Stimulated activated CD8-positive, alpha-beta memory T cell treated with anti-CD3 and anti-CD28 coated beads, Interleukin-4, amount 100 ng/mL, for 48 hours (primary cell): ENCODE results near the gene RBM10.

Source experiments
- DNase-seq: peaks from one replicate; pipeline ENCODE4 v3.0.0-alpha.2; 2020

The RBM10 gene

DNA sequence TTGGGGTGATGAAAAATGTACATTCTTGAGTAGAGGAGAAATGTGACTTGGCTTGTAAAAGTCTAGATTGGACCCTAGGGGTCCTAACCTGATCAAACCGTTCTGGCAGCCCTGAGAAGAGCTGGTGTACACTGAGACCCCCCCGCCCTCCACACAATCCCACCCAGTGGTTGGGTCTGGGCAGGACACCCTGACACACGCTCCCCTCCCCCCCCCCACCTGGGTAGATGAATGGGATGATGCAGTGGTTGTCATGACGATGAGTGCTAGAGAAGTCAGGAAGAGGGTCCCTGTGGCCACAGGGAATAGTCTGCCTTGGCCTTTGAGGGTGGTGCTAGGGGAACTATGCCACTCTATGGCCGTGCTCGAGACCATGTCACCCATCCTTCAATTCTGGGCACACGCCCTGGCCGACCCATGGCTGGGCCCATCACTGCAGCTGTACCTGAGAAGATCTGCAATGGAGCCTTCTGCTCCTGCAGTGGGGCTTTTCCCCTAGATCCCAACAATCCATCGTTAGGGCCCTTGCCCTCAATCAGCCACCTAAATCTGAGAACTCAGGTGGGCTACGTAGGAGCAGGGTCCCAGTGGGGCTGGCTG, 77.8 kb downstream of the RBM10 start:
- no peak for DNase-seq

DNA sequence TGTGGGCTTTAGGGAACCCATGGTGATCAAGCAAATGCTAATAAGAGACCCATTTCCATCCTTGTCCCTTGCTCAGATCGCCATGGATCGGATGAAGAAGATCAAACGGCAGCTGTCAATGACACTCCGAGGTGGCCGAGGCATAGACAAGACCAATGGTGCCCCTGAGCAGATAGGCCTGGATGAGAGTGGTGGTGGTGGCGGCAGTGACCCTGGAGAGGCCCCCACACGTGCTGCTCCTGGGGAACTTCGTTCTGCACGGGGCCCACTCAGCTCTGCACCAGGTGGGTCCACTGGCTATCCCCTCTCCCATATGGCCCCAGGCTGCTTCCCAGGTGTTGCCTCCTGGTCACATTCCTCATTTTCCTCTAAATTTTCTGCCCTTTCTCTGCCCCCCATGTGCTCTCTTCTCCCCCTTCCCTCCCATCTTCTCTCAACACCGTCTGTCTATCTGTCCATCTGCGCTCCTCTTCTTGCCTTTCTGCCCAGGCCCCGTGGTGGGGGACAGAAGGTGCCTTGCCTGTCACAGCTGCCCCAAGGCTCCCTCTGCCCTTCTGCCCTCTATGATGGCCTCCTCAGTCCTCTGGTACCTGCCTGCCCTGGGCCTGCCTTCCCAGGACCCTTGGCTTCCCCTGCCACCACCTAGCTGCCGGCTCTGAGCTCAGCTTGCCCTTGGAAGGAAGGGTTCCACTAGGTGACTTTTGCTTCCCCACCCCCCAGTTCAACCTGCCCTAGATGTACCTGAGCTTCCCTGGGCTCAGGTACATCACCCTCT, 78.6 kb downstream of the RBM10 start:
- DNase-seq: no peak

DNA sequence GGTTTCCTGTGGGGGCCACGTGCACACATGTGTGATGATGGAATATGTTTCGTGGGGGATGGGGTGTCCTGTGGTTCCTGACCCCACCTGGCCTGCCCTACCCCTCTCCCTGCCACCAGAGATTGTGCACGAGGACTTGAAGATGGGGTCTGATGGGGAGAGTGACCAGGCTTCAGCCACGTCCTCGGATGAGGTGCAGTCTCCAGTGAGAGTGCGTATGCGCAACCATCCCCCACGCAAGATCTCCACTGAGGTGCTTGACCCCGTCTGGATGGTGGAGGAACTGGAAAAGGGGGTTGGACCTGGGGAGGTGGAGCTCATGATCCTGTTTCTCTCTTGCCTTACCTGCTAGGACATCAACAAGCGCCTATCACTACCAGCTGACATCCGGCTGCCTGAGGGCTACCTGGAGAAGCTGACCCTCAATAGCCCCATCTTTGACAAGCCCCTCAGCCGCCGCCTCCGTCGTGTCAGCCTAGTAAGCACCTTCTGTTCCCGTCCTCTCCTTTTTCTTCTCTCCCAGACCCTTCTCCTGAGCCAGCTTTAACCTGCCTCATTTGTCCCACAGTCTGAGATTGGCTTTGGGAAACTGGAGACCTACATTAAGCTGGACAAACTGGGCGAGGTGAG, 79.4 kb downstream of the RBM10 start:
- no peak for DNase-seq

GRCh38 chrX:47224896-47225290, 79.9 kb downstream of the RBM10 start:
- DNase-seq: no peak

DNA sequence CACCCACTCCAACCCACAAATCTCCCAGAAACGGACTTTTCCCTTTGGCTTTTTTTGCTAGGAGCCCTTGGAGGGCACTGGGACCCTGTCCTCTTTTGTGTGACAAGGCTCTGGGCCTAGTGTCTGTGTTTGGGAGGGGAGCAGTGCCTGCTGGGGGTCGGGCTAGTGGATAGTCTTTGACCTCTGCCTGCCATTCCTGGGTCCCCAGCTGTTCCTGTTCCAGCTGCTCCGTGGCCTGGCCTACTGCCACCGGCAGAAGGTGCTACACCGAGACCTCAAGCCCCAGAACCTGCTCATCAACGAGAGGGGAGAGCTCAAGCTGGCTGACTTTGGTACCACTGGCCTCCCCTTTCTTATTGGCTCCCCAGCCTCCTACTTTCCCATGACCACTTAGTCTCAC, 81.0 kb downstream of the RBM10 start:
- no peak for DNase-seq

GRCh38 chrX:47226531-47227333, 81.7 kb downstream of the RBM10 start:
- DNase-seq: no peak

DNA sequence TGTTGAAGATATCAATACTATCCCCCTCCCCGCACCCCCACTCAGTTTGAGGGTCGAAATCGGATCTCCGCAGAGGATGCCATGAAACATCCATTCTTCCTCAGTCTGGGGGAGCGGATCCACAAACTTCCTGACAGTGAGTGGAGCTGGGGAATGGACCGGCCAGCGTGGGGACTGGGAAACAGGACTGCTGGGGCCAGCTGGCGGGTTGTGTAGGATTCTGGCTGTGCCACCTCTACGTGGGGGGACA, 82.2 kb downstream of the RBM10 start:
- DNase-seq: no peak

- no peak for DNase-seq
Measured at GRCh38 chrX:47228550-47229270, 83.7 kb downstream of the RBM10 start.

- no peak for DNase-seq
Measured at GRCh38 chrX:47229427-47229826, 84.4 kb downstream of the RBM10 start.

DNA sequence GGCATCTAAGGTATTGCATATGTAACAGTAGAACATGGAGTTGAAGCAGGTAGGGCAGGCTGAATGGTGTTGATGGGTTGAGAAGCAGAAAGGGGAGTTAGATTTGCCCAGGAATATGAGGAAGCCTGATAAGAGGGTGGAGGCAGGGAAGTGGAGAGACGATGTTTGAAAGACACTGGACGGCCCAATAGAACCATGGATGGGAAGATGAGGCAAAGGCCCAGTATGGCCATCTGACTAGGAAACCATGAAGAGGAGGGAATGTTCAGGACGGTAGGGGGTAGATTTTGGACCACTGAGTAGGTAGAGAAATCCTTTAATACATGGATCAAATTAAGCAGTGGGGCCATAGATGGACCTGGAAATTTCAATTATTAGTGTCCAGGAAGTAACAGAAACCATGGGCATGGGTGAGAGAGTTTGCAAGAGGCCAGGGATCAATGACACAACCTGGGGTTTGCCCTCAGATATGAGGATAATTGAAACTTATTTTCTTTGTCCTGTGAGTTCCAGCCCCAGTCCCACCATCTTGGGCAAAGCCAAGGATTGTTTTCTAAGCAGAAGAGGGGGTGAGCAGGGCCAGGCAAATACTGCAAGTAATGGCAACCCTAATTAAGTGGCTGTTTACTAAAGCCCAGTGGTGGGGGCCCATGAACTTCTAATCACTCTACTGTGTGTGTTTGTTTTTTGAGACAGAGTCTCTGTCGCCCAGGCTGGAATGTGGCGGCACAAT, 85.3 kb downstream of the RBM10 start:
- no peak for DNase-seq

GRCh38 chrX:47231167-47231566, 86.1 kb downstream of the RBM10 start:
- DNase-seq: no peak

- DNase-seq: no peak
Measured at GRCh38 chrX:47232197-47232802, 87.3 kb downstream of the RBM10 start.

DNA sequence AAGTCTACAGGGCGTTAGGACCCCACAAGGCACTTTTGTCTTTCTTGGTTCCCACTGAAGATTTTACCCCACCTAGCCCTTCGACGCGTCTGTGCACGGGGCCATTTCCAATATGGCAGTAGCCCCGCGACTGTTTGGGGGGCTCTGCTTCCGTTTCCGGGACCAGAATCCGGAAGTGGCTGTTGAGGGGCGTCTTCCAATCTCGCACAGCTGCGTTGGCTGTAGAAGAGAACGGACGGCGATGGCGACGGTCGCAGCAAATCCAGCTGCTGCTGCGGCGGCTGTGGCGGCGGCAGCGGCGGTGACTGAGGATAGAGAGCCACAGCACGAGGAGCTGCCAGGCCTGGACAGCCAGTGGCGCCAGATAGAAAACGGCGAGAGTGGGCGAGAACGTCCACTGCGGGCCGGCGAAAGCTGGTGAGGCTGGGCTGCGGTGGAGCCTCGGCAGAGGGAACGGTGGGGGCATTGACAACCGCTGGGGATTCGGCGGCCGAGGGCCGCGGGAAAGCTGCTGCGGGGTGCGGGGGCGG, 87.8 kb downstream of the RBM10 start, which contains the start of gene USP11:
Gene USP11 (plus strand): TSS at position 207 of the 530 bp plus-strand sequence. CDS start 35 bp downstream, at position 242.
- peak; percentile 68 for DNase-seq

DNA sequence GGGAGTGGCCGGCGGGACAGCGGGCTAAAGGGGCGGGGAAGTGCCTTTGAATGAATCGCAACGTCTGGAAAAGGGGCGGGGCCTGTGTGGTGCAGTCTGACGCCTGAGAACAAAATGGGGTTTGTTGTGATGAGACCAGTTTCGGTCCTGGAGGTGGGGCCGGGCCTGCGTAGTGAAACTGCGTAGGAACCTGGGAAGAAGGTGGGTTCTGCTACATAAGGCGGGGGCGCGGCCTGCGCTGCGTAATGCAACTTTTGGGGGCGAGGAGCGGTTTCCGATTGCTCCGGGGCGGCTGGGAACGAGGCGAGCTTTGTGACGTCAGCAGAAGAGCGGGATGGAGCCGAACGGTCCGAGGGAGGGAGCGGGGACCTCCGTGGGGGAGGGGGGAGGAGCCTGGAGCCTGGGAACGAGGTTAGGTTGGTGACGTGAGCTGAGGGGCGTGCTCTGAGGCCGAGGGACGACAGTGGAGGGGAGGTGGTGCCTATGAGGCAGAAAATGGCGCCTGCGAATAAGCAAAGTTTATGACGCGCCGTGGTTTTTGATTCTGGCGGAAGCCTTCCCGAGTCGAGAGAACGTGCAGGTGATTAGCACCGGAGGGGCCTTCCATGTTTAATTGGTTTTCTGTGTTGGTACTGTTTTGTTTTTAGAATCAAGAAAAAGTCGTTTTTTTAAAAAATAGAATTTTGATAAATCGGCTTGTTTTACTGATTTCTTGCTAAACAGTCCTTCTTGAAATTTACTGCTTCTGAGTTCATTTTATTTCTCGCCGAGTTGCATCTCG, 88.5 kb downstream of the RBM10 start:
- DNase-seq: peak; percentile 92

DNA sequence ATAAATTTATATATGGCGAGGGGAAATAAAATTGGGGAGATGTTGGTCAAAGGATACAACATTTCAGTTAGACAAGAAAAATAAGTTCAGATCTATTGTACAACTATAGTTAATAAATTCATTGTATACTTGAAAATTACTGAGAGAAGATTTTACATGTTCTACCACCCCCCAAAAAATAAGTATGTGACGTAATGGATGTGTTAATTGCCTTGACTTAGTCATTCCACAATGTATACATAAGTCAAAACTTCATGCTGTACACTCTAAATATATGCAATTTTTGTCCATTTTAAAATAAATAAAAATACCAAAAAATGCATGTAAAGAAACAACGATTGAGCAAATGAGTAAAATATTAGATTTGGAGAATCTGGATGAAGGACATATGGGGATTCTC, 89.6 kb downstream of the RBM10 start:
- DNase-seq: no peak

- DNase-seq: no peak
Measured at GRCh38 chrX:47235691-47236103, 90.7 kb downstream of the RBM10 start.
